Endometrial microvascular endothelial cells (primary cell): ENCODE results near the gene DYSF. TPM values are rescaled to one million over a fixed set of nuclear protein-coding genes. Genes with fewer than 3 reads are reported as not detected.

ENCODE experiments used
- in situ Hi-C: cut with HindIII; loops from 2 replicates; pipeline ENCODE4 v1.10.0; 2017; ENCODE audit warnings: low sequenced_read_pairs, low pct_unique_long_range_greater_than_20kb; ENCODE audit errors: inconsistent ontology term
- total RNA-seq: library from RNA; depleted of rRNA; stranded (reverse); fragments of >200 nt; gene quantifications from one replicate; pipeline ENCODE4 v1.2.3, GENCODE V29; 2015; ENCODE audit errors: inconsistent ontology term

Gene DYSF
- total RNA-seq, 1 donor from 2014 or later: 97.4 TPM

- in situ Hi-C loops: no loop called here
These were observed 160.1 kb downstream of the DYSF start for GRCh38 chr2:71613403-71613952.

DNA sequence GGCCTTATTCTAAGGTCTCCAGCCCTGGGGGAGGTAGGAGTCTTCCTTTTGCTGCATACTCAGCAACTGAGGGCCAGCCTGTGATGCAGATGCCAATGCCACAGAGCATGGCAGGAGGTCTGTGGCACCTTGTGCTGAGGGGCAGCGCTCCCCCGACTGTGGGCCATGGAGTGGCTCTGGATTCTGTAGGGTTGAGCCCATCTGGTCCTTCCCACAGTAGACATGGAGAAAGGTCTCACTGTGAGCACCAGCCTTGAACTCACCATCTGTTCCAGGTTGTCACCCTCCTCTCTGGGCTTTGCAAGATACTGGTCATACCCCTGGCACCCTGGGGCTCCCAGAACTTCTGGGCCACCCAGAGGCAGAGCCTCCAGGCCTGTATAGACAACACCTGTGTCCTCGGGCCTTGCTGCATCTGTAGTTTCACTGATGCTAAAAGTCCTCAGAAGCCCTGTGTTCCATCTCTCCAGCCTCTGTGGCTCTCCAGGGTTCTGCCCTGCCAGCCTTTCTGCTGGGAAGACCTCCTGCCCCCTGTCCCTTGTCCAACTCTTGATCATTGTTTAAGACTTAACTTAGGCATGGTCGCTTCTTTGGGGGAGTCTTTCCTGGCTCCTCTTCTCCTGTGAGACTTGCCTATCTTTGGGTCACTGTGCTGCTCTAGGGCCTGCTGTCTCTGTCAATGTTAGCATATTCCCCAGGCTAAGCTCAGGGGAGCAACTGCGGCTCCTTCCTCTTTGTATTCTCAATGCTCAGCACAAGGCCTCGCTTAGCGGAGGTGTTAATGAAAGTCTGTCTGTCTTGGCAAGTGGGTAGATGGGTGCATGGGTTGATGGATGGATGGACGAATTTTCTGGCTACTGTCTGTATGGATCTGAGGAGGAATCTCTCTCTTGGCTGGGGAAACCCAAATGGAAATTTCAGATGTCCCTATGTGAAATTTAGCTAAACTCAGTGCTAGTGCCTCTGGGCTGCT, 160.9 kb downstream of the DYSF start:
- in situ Hi-C loops: no loop called here

DNA sequence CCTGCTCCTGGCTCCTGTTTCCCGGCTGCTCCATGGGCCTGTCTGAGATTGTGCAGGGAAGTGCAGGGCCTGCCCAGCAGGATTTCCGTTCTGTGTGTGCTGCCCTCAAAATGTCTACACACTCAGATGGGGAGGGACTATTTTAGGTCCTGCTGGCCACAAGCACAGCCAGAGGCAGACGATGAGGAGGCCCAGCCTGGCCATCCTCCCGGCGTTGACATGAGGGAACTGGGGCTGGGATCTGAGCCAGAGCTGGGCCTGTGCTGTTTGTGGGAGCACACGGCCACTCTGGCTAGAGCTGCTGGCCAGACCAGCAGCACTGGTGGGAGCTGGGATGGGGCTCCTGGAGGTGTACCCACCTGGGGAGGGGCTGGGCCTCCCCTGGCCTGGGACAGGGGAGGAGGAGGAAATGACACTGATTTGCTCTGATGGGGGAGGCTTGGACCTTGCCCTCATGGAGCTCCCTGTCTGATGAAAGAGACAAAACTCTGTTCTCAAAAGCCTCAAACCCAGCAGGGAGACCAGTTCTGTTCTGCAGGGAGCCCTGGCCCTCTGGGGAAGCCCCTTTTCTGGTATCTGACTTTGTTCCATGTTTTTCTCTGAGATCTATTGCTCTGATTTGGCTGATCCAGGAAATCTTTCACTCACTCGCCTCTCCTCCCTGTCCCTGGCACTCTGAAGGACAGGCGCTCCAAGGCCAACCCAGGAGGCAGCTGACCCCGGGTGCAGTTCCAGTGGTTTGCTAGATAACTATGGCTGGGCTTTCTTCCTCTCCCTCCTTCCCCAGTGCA, 161.8 kb downstream of the DYSF start:
- in situ Hi-C loops: no loop called here

- in situ Hi-C loops: no loop called here
These were observed 162.7 kb downstream of the DYSF start for GRCh38 chr2:71615767-71616730.

DNA sequence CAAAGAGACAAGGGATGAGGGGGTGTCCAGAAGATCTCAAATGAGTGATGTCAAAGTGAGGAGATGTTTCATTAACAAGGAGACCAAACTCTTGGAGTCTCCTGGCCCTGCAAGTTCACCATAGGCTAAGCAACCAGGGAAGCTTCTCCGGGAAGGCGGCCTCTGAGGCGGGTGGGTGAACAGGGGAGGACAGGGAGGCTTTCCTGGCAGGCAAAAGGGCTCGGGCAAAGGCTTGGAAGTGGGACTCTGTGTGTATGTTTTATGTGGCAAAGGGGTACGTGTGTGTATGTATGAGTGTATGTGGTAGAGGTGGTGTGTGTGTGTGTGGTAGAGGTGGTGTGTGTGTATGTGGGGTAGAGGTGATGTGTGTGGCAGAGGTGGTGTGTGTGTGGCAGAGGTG, 163.9 kb downstream of the DYSF start:
- in situ Hi-C loops: no loop called here

- in situ Hi-C loops: no loop called here
These were observed 165.2 kb downstream of the DYSF start for GRCh38 chr2:71618327-71619113.

GRCh38 chr2:71619230-71619741, 165.9 kb downstream of the DYSF start:
- in situ Hi-C loops: no loop called here

- in situ Hi-C loops: no loop called here
These were observed 166.8 kb downstream of the DYSF start for GRCh38 chr2:71620116-71620515.

DNA sequence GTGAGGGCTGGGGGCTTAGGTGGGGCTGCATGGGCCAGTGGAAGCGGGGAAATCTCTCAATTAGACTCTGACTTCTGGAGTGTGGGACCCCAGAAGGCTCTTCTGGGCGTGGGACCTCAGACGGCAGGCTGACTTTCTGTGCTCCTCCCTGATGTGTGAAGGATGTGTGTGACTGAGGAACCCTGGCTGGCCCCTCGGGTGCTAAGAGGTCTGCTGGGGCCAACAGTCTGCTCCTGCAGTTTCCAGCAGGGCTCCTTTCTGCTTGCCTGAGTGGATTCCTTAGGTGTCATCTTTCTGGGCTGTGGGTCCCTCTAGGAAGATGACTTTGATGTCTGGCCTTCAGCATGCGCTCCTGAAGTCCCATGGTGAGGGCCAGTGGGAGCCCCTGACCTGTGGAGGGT, 167.5 kb downstream of the DYSF start:
- in situ Hi-C loops: no loop called here

DNA sequence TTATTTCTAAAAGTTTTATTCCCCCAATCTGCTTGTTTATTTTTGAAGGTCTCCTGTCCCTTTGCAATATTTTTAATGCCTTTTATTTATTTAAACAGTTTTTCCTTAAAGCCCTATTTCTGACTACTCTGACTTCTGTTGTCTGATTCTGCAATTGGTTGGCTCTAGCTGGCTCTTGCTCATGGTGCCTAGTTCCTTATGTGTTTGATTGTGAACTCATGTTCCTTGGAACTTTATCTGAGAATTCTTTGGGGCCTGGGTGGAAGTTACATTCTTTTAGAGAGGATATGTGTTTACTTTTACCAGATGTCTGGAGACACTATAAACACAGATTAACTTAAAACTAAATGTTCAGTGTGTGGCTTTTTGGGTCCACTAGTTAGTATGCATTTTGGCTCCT, 175.9 kb downstream of the DYSF start:
- in situ Hi-C loops: no loop called here

GRCh38 chr2:71629771-71630453, 176.6 kb downstream of the DYSF start:
- in situ Hi-C loops: no loop called here

DNA sequence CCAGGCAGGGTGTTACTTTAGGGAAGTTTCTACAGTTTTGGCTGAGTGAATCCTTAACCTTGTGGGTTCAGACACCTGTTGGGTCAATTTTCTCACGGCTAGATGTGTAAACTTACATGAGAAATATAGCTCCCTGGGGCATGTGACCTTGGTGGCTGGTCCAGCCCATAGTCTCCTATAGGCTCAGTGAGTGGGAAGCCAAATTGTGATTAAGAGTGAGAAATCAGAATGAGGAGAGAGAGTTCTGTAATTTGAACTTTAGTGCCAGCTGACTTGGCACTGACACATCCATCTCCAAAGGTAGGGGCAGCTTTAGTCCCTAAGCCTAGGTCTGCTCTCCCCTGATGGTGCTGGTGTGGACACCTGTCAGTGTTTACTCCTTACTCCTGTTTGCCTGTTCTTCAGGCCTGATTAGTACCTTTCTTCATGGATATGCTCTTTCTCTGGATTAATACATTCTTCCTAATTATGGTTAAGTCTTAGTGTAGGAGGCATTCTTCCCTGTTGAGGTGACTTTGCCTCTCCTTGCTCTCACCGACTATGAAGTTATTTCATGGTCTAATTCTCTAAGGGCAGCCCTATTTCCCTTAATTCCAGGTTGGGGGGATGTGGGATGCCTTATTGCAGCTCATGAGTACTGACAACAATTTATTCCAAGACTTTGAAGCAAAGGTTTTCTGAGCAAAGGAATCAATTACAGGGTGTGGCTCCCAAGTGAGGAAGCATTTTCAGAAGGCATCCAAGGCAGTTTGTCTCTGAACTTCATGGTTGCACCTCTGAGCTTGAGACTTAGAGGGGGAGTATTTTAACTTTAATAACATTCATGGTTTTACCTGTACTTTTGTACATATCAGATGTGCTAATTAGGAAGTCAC, 177.3 kb downstream of the DYSF start:
- in situ Hi-C loops: no loop called here

- in situ Hi-C loops: no loop called here
These were observed 178.1 kb downstream of the DYSF start for GRCh38 chr2:71631411-71631931.

GRCh38 chr2:71633086-71633485, 179.7 kb downstream of the DYSF start:
- in situ Hi-C loops: no loop called here

- in situ Hi-C loops: no loop called here
These were observed 181.2 kb downstream of the DYSF start for GRCh38 chr2:71634567-71634966.

- in situ Hi-C loops: no loop called here
These were observed 182.4 kb downstream of the DYSF start for GRCh38 chr2:71635798-71636197.
